Common myeloid progenitor, CD34-positive (primary cell): ENCODE data around the gene MYOM3.

Source experiments
- CTCF ChIA-PET: fragments of 350-600 bp; sonication (Branson Sonifier 250); formaldehyde crosslinking; loops from one replicate; lab custom pipeline; 2021; ENCODE audit warnings: antibody characterized with exemption; lab: Charles Lee
- POLR2A ChIA-PET: fragments of 350-600 bp; sonication (Branson Sonifier 250); formaldehyde crosslinking; loops from one replicate; lab custom pipeline; 2021; ENCODE audit warnings: antibody characterized with exemption; lab: Charles Lee
- DNase-seq, 3 donors: peaks; one replicate each; pipeline versions ENCODE4 v3.0.0 to v3.0.0-alpha.2; 2013
- H3K27ac ChIP-seq, 2 experiments: 1 replicate in 1 of 2; 2 replicates in 1 of 2; pipeline ENCODE4 v1.7.0; 2013; ENCODE audit warnings: inconsistent platforms in 2 of 2, low read length in 2 of 2, mild to moderate bottlenecking in 2 of 2, low read depth in 1 of 2, moderate library complexity in 1 of 2; ENCODE audit not compliant: severe bottlenecking in 2 of 2, insufficient read depth in 1 of 2, poor library complexity in 1 of 2
- H3K27me3 ChIP-seq, 5 experiments: replicated peaks in 2 of 5; 1 replicate in 3 of 5; 2 replicates in 2 of 5; pipeline versions ENCODE4 v1.6.1 to v1.7.0; 2013; ENCODE audit warnings: low read length in 4 of 5, mild to moderate bottlenecking in 2 of 5, moderate library complexity in 2 of 5, inconsistent platforms in 1 of 5; ENCODE audit not compliant: insufficient read depth in 5 of 5, control insufficient read depth in 4 of 5
- H3K36me3 ChIP-seq, 4 experiments: 1 replicate in 2 of 4; 2 replicates in 2 of 4; pipeline versions ENCODE4 v1.6.1 to v1.7.0; 2013; ENCODE audit warnings: low read length in 3 of 4, control low read depth in 1 of 4, mild to moderate bottlenecking in 1 of 4; ENCODE audit not compliant: control insufficient read depth in 4 of 4, insufficient read depth in 4 of 4
- H3K4me1 ChIP-seq, 4 experiments: 1 replicate in 3 of 4; 2 replicates in 1 of 4; pipeline versions ENCODE4 v1.6.1 to v1.7.1; 2013; ENCODE audit warnings: low read length in 3 of 4, mild to moderate bottlenecking in 3 of 4, control low read depth in 1 of 4, inconsistent platforms in 1 of 4, moderate library complexity in 1 of 4; ENCODE audit not compliant: control insufficient read depth in 4 of 4, insufficient read depth in 4 of 4; ENCODE audit errors: control extremely low read depth in 1 of 4
- H3K4me3 ChIP-seq, 7 experiments: 1 replicate in 4 of 7; 2 replicates in 3 of 7; pipeline versions ENCODE4 v1.5.1 to v1.7.0; 2013; ENCODE audit warnings: mild to moderate bottlenecking in 7 of 7, low read length in 6 of 7, moderate library complexity in 6 of 7, inconsistent platforms in 2 of 7, low read depth in 2 of 7, control low read depth in 1 of 7; ENCODE audit not compliant: insufficient read depth in 4 of 7, control insufficient read depth in 1 of 7; ENCODE audit errors: extremely low read depth in 1 of 7
- H3K9me3 ChIP-seq, 5 experiments: 1 replicate in 4 of 5; 2 replicates in 1 of 5; pipeline versions ENCODE4 v1.6.1 to v1.7.1; 2013; ENCODE audit warnings: low read length in 4 of 5, mild to moderate bottlenecking in 2 of 5, inconsistent platforms in 1 of 5, low read depth in 1 of 5, moderate library complexity in 1 of 5; ENCODE audit not compliant: control insufficient read depth in 4 of 5, insufficient read depth in 2 of 5; ENCODE audit errors: control extremely low read depth in 1 of 5
- WGBS: methylation state at CpG from one replicate; pipeline ENCODE4 v1.1.5; 2013; ENCODE audit not compliant: insufficient coverage; 5-methylcytosine and 5-hydroxymethylcytosine counted together

Gene MYOM3

DNA sequence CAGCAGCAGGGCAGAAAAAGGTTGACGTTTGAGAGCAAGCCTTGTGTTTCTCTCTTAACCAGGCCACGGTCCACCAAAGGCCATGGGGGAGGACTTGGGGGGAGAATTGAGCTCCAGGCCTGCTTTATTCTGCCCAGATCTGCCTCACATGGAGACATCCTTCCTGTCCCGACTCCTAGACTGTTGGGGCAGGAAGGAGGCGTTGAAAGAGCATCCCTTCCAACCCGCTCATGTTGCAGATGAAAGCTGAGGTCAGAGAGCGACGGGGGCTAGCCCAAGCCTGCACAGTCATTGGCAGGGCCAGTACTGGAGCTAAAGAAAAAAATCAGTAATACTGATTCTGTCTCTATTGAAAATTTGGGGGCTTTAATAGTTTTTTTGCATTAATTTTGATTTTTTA, 46.6 kb downstream of the MYOM3 start:
- 63% methylated on average over 6 of the region's 7 CpGs for WGBS
- H3K4me1 ChIP-seq = no peaks in the 10 kb centered on the region
- H3K27ac ChIP-seq = no peak overlapping the region
- H3K9me3 ChIP-seq = peaks cover 0 to 10% (median 4%) of the 10 kb centered on the region in 5 experiments
- no peaks in the 10 kb centered on the region for H3K36me3 ChIP-seq
- ChIA-PET CTCF (interaction anchor here (0.5 to 1.1 kb wide), 2 partner anchors 46 to 232 kb away, joined by 3 read pairs; no protein-coding TSS in a partner anchor), POLR2A (no interaction called here)
- H3K4me3 ChIP-seq = no peak overlapping the region
- DNase-seq = no peak
- no peaks in the 10 kb centered on the region for H3K27me3 ChIP-seq

DNA sequence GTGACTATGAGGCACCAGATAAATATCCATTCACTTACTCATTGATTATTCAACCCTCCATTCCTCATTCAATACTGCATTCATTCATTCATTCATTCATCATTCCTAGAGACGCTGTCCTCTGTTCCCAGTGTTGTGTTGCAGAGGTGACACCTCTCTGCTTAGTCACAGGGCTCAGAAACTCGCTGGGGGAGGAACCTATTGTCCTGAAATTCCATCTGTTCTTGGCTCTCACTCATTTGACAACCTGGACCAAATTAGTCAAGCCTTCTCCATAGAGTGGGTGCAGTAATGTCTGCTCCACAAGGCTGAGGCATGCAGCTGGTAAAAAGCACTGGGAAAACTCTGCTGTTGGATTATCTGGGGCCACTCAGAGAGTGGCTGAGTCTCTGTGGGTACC, 49.7 kb downstream of the MYOM3 start:
- no peaks in the 10 kb centered on the region for H3K4me1 ChIP-seq
- 71% methylated on average over 2 of the region's 2 CpGs for WGBS
- H3K4me3 ChIP-seq = no peak overlapping the region
- peaks cover 0 to 10% (median 4%) of the 10 kb centered on the region in 5 experiments for H3K9me3 ChIP-seq
- no peak for DNase-seq
- ChIA-PET POLR2A (no interaction called here), CTCF (interaction anchor here (1.5 kb wide), 1 partner anchor 8 kb away, joined by 5 read pairs; no protein-coding TSS in a partner anchor)
- H3K27me3 ChIP-seq = peaks cover 0 to 2% (median 0%) of the 10 kb centered on the region in 5 experiments
- no peaks in the 10 kb centered on the region for H3K36me3 ChIP-seq
- no peak overlapping the region for H3K27ac ChIP-seq

DNA sequence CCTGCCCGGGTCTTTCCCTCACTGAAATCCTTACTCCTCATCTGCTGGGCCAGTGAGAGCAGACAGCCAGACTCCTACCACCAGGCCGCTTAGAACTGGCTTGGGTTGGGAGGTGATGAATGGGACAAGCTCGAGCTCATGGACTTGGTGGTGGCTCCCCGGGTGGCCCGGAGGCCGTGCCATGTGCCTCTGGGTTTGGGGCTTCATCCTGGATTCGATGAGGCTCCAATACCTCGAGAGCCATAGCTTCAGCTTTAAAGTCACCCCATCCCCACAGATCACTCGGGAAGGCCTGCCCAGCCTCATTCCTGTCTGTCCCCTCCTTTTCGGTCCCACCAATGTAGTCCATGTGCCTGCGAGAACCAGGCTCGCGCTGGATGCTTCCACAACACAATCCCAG, 51.5 kb downstream of the MYOM3 start:
- ChIA-PET CTCF (interaction anchor here (0.8 to 1.5 kb wide), 3 partner anchors 10 to 17 kb away, joined by 3 to 5 read pairs (median 3); no protein-coding TSS in a partner anchor), POLR2A (no interaction called here)
- no peak overlapping the region for H3K27ac ChIP-seq
- H3K36me3 ChIP-seq = no peaks in the 10 kb centered on the region
- 94% methylated on average over 12 of the region's 13 CpGs for WGBS
- H3K27me3 ChIP-seq = peaks cover 0 to 2% (median 0%) of the 10 kb centered on the region in 5 experiments
- H3K4me3 ChIP-seq = no peak overlapping the region
- no peak for DNase-seq
- H3K9me3 ChIP-seq = peaks cover 0 to 10% (median 4%) of the 10 kb centered on the region in 5 experiments
- no peaks in the 10 kb centered on the region for H3K4me1 ChIP-seq

DNA sequence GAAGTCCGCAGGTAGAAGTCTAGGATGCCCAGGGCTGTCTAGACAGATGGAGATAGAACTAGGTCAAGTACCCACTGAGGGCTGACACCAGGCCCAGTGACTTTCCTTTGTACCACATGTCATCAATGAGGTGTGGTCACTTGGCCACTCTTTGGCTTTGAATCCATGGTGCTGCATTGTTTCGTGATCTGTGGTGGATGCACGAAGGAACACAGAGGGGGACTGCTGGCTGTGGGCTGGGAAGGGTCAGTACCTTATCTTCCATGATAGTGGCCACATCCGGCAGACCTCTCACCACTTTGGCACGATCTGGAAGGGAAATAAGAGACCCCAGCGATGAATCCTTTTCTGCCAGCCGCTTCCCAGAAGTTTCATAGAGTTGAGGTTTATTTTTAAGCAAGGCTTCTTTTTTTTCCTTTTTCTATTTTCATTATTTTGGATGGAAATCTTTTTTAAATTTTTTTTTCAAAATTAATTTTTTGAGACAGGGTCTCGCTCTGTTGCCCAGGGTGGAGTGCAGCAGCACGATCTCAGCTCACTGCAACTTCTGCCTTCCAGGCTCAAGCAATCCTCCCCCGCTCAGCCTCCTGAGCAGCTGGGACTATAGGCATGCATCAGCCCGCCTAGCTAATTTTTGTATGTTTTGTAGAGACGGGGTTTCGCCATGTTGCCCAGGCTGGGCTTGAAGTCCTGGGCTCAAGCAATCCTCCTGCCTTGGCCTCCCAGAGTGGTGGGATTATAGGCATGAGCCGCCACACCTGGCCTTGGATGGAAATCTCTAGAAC, 53.1 kb downstream of the MYOM3 start:
- ChIA-PET CTCF (interaction anchor here (1.4 kb wide), 1 partner anchor 13 kb away, joined by 3 read pairs; no protein-coding TSS in a partner anchor), POLR2A (no interaction called here)
- Histone ChIP-seq H3K4me3 (no peak overlapping the region), H3K27ac (no peak overlapping the region), H3K27me3 (peaks cover 0 to 2% (median 0%) of the 10 kb centered on the region in 5 experiments), H3K4me1 (no peaks in the 10 kb centered on the region), H3K36me3 (no peaks in the 10 kb centered on the region), H3K9me3 (peaks cover 0 to 10% (median 4%) of the 10 kb centered on the region in 5 experiments)
- DNase-seq = no peak
- 96% methylated on average over 10 of the region's 14 CpGs for WGBS

DNA sequence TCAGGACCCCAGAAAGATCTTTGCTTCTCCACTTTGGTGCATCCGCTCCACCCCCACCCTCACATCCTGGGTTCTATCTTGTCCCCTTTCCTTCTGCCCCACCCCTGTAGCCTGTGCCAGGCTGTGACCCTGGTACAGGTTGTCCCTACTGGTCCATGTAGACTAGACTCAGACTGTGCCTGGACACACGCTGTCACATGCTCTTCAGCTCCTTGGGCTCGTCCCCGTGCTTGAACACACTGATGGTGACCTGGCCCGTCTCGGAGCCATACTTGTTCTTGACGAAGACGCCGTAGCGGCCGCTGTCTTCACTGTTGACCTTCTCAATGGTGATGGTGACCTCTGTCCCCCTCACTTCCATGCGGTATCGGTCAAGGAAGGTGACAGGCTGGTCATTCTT, 54.8 kb downstream of the MYOM3 start:
- ChIA-PET POLR2A (no interaction called here), CTCF (no interaction called here)
- Histone ChIP-seq H3K4me1 (no peaks in the 10 kb centered on the region), H3K27me3 (peaks cover 0 to 2% (median 0%) of the 10 kb centered on the region in 5 experiments), H3K9me3 (peaks cover 0 to 5% (median under 1%) of the 10 kb centered on the region in 5 experiments), H3K4me3 (no peak overlapping the region), H3K27ac (no peak overlapping the region), H3K36me3 (no peaks in the 10 kb centered on the region)
- DNase-seq = no peak
- WGBS = over 99% methylated on average over 13 of the region's 13 CpGs

DNA sequence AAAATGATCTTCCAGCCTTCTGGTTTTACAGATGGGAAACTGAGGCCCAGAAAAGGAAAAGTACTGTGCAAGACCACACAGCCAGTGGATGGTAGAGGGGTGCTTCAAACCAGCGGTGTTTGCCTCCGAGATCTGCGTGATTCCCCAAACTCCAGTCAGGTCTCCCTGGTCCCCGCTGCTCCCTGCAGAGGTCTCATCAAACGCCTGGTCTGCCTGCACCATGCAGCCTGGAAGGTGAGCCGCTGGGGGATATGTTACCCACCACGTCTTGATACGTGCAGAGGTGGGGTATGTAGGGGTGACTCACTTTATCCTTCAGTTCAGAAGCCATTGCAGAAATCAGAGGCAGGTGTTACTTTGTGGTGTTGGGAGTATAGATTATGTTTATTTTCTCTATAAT, 56.3 kb downstream of the MYOM3 start:
- Histone ChIP-seq H3K27me3 (peaks cover 0 to 2% (median 0%) of the 10 kb centered on the region in 5 experiments), H3K4me1 (no peaks in the 10 kb centered on the region), H3K4me3 (no peak overlapping the region), H3K36me3 (no peaks in the 10 kb centered on the region), H3K9me3 (no peaks in the 10 kb centered on the region), H3K27ac (no peak overlapping the region)
- CTCF ChIA-PET = no interaction called here
- 81% methylated on average over 7 of the region's 8 CpGs for WGBS
- DNase-seq = no peak
- POLR2A ChIA-PET = no interaction called here

DNA sequence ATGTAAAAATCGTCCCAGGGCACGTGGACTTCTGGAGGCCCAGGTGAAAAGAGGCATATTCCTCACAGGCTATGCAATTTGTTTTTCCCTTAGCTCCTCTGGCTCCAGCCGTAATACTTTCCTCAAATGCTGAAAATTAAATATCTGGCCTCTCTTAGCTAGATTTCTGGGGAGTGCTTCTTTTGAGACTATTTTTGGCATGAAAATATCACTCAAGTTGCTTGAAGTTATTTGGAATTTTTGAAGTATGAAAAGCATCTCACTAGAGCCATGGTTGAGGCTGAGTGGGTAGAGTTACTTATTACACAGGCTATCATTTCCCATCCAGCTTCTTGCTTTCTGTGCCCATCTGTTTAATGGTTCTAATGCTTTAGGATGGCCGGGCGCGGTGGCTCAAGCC, 59.7 kb downstream of the MYOM3 start:
- DNase-seq = no peak
- ChIA-PET CTCF (no interaction called here), POLR2A (no interaction called here)
- Histone ChIP-seq H3K4me3 (no peak overlapping the region), H3K9me3 (no peaks in the 10 kb centered on the region), H3K27me3 (no peaks in the 10 kb centered on the region), H3K27ac (no peak overlapping the region), H3K36me3 (no peaks in the 10 kb centered on the region), H3K4me1 (no peaks in the 10 kb centered on the region)
- WGBS = 87% methylated on average over 5 of the region's 6 CpGs
